Endodermal cell (in vitro differentiated cells): Measurements from ENCODE around the gene NRDC. TPM values are rescaled to one million over a fixed set of nuclear protein-coding genes. Genes with fewer than 3 reads are reported as not detected.
"Not testable (repeated sequence)": the region's sequence is repeated elsewhere in the genome, so short reads cannot be mapped to it uniquely, and the experiment has no call there.

Experiments
- DNase-seq: peaks from one replicate; pipeline ENCODE4 v3.0.0-alpha.2; 2017
- H3K27ac ChIP-seq: 2 replicates; pipeline ENCODE4 v1.5.1; 2013; ENCODE audit warnings: mild to moderate bottlenecking, low read depth, low read length, moderate library complexity
- H3K27me3 ChIP-seq: 2 replicates; pipeline ENCODE4 v1.6.1; 2013; ENCODE audit warnings: mild to moderate bottlenecking, low read length, moderate library complexity; ENCODE audit not compliant: insufficient read depth, control insufficient read depth, poor library complexity, severe bottlenecking
- H3K36me3 ChIP-seq: 2 replicates; pipeline ENCODE4 v1.7.0; 2013; ENCODE audit warnings: mild to moderate bottlenecking, low read length, moderate library complexity; ENCODE audit not compliant: control insufficient read depth, insufficient read depth
- H3K4me1 ChIP-seq: one replicate; pipeline ENCODE4 v1.7.0; 2013; ENCODE audit warnings: low read length; ENCODE audit not compliant: control insufficient read depth, insufficient read depth
- H3K4me3 ChIP-seq: 2 replicates; pipeline ENCODE4 v1.5.1; 2013; ENCODE audit warnings: mild to moderate bottlenecking, low read length, moderate library complexity
- H3K9ac ChIP-seq: 2 replicates; pipeline ENCODE4 v1.6.1; 2013; ENCODE audit warnings: mild to moderate bottlenecking, low read length, moderate library complexity; ENCODE audit not compliant: poor library complexity, severe bottlenecking; ENCODE audit errors: extremely low read depth
- H3K9me3 ChIP-seq: 2 replicates; pipeline ENCODE4 v1.6.1; 2013; ENCODE audit warnings: mild to moderate bottlenecking, low read length, moderate library complexity; ENCODE audit not compliant: control insufficient read depth
- H3K27ac Mint-ChIP-seq: 2 replicates; pipeline ENCODE4 v1.8.0; 2020; ENCODE audit warnings: mixed read lengths
- H3K27me3 Mint-ChIP-seq: 2 replicates; pipeline ENCODE4 v1.8.0; 2021; ENCODE audit warnings: mild to moderate bottlenecking, mixed read lengths; ENCODE audit not compliant: insufficient read depth
- H3K36me3 Mint-ChIP-seq: 2 replicates; pipeline ENCODE4 v1.8.0; 2020; ENCODE audit warnings: low read depth, mixed read lengths
- H3K4me1 Mint-ChIP-seq: 2 replicates; pipeline ENCODE4 v1.8.0; 2020; ENCODE audit warnings: mixed read lengths
- H3K4me3 Mint-ChIP-seq: 2 replicates; pipeline ENCODE4 v1.8.0; 2020; ENCODE audit warnings: mild to moderate bottlenecking, moderate library complexity, mixed read lengths
- H3K9me3 Mint-ChIP-seq: 2 replicates; pipeline ENCODE4 v1.8.0; 2020; ENCODE audit warnings: mild to moderate bottlenecking, mixed read lengths
- WGBS, 2 experiments: methylation state at CpG; one replicate each; pipeline versions ENCODE4 v1.1.5 to v1.1.7; 2013; ENCODE audit warnings: missing lambda C conversion rate in 2 of 2, mixed read lengths in 1 of 2; ENCODE audit not compliant: insufficient coverage in 1 of 2, insufficient read length in 1 of 2; 5-methylcytosine and 5-hydroxymethylcytosine counted together
- total RNA-seq, 2 donors: library from RNA; stranded (reverse); fragmentation: NEBNext Ultra II Directional in 1 of 2; extraction: Animal tissue kit (Norgen Biotek cat#: 25700) in 1 of 2; gene quantifications; 2 replicates in 1 of 2; 3 replicates in 1 of 2; pipeline ENCODE4 v1.2.1, GENCODE V29; 2021
- TF ChIP-seq, protein P1 (sequence below): fragments of 200-600 bp; sonication (generic); conservative IDR thresholded peaks from 2 replicates; pipeline ENCODE4 v1.5.0; 2021; ENCODE audit warnings: antibody characterized with exemption, mild to moderate bottlenecking

NRDC gene
- total RNA-seq, 2 donors from 2014 or later, result 160 to 202 TPM

GRCh38 chr1:51898090-51898734 lies 19.7 kb upstream of the NRDC start:
- no peaks in the 10 kb centered on the region for H3K36me3 ChIP-seq
- no peaks in the 10 kb centered on the region for H3K36me3 Mint-ChIP-seq
- no peak overlapping the region for H3K9ac ChIP-seq
- DNase-seq, result no peak
- H3K4me3 ChIP-seq, result no peak overlapping the region
- no peak overlapping the region for H3K27ac ChIP-seq
- no peak overlapping the region for H3K27ac Mint-ChIP-seq
- H3K9me3 ChIP-seq, result no peaks in the 10 kb centered on the region
- 87 to 95% methylated on average over 5 to 6 of the region's 6 CpGs for WGBS, 2 experiments
- H3K9me3 Mint-ChIP-seq, result peaks cover 18% of the 10 kb centered on the region
- H3K4me1 ChIP-seq, result no peaks in the 10 kb centered on the region
- peaks cover 8% of the 10 kb centered on the region for H3K27me3 Mint-ChIP-seq
- H3K27me3 ChIP-seq, result no peaks in the 10 kb centered on the region
- peaks cover 3% of the 10 kb centered on the region for H3K4me1 Mint-ChIP-seq
- TF ChIP-seq, protein P1, sequence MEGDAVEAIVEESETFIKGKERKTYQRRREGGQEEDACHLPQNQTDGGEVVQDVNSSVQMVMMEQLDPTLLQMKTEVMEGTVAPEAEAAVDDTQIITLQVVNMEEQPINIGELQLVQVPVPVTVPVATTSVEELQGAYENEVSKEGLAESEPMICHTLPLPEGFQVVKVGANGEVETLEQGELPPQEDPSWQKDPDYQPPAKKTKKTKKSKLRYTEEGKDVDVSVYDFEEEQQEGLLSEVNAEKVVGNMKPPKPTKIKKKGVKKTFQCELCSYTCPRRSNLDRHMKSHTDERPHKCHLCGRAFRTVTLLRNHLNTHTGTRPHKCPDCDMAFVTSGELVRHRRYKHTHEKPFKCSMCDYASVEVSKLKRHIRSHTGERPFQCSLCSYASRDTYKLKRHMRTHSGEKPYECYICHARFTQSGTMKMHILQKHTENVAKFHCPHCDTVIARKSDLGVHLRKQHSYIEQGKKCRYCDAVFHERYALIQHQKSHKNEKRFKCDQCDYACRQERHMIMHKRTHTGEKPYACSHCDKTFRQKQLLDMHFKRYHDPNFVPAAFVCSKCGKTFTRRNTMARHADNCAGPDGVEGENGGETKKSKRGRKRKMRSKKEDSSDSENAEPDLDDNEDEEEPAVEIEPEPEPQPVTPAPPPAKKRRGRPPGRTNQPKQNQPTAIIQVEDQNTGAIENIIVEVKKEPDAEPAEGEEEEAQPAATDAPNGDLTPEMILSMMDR, result no peak
- no peak overlapping the region for H3K4me3 Mint-ChIP-seq

DNA sequence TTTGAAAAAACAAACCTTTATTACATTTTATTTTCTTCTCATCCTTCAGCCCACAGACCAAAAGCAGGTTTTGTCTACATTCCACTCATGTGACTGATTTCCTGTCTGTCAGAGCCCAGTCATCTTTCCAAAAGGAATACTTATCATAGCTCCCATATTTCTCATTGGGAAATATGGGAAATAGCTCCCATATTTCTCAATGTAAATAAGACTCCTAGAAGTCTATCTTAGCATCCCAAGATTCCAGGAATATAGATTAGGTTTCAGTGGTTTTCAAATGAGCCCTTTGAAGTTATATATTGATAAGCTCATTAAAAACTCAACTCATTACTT lies 19.1 kb upstream of the NRDC start:
- peaks cover 8% of the 10 kb centered on the region for H3K27me3 Mint-ChIP-seq
- H3K4me3 Mint-ChIP-seq, result no peak overlapping the region
- H3K4me1 ChIP-seq, result no peaks in the 10 kb centered on the region
- H3K27ac Mint-ChIP-seq, result no peak overlapping the region
- H3K4me1 Mint-ChIP-seq, result peaks cover 3% of the 10 kb centered on the region
- DNase-seq, result no peak
- no peak overlapping the region for H3K9ac ChIP-seq
- H3K9me3 Mint-ChIP-seq, result peaks cover 18% of the 10 kb centered on the region
- H3K4me3 ChIP-seq, result no peak overlapping the region
- TF ChIP-seq, protein P1, result no peak
- H3K36me3 Mint-ChIP-seq, result no peaks in the 10 kb centered on the region
- no peaks in the 10 kb centered on the region for H3K9me3 ChIP-seq
- no peaks in the 10 kb centered on the region for H3K27me3 ChIP-seq
- H3K36me3 ChIP-seq, result no peaks in the 10 kb centered on the region
- no peak overlapping the region for H3K27ac ChIP-seq

DNA sequence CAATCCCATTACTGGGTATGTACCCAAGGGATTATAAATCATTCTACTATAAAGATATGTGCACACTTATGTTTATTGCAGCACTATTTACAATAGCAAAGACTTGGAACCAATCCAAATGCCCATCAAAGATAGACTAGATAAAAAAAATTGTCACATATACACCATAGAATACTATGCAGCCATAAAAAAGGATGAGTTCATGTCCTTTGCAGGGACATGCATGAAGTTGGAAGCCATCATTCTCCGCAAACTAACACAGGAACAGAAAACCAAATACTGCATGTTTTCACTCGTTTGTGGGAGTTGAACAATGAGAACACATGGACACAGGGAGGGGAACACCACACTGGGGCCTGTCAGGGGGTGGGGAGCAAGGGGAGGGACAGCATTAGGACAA lies 16.2 kb upstream of the NRDC start:
- Mint-ChIP-seq H3K27me3 (peaks cover 14% of the 10 kb centered on the region), H3K9me3 (peaks cover 18% of the 10 kb centered on the region)
- H3K4me3 ChIP-seq, H3K9me3 ChIP-seq, H3K4me1 ChIP-seq, H3K36me3 ChIP-seq, H3K9ac ChIP-seq, DNase-seq, H3K27ac Mint-ChIP-seq, H3K4me1 Mint-ChIP-seq, H3K4me3 Mint-ChIP-seq, H3K27ac ChIP-seq, H3K36me3 Mint-ChIP-seq: not testable (repeated sequence)
- 91 to 100% methylated on average over 2 of the region's 2 CpGs for WGBS, 2 experiments
- H3K27me3 ChIP-seq, result peaks cover 21% of the 10 kb centered on the region

DNA sequence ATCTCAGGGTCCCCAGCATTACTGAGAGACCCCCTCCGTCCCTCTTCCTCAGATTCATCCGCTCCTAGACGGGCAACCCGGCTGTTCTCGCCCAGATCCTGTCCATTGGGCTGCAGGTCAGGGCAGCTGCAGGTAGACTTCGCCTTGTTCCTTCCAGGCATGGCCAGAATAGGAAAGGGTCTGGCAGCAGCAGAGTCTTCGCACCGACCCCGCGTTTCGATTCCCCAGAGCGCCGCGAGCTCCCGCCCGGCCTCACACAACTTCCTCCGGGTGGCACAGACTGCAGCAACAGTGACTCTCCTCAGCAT lies 265 bp downstream of the NRDC start:
- Histone ChIP-seq H3K9me3 (no peaks in the 10 kb centered on the region), H3K27ac (peak overlapping the region; percentile 95), H3K4me1 (no peaks in the 10 kb centered on the region), H3K9ac (peak overlapping the region; percentile 95), H3K4me3 (peak overlapping the region; percentile 95), H3K27me3 (peaks cover 27% of the 10 kb centered on the region), H3K36me3 (peaks cover 3% of the 10 kb centered on the region)
- peaks cover 13% of the 10 kb centered on the region for H3K27me3 Mint-ChIP-seq
- DNase-seq, result no peak
- H3K4me3 Mint-ChIP-seq, result no peak overlapping the region
- WGBS, 2 experiments, result 0% methylated on average over 10 to 17 of the region's 17 CpGs
- peaks cover 11% of the 10 kb centered on the region for H3K4me1 Mint-ChIP-seq
- H3K27ac Mint-ChIP-seq, result no peak overlapping the region
- H3K36me3 Mint-ChIP-seq, result peaks cover 6% of the 10 kb centered on the region
- TF ChIP-seq, protein P1, result no peak
- H3K9me3 Mint-ChIP-seq, result no peaks in the 10 kb centered on the region
